HepG2 (cell line): ENCODE data around the gene TTC31. TPM values are rescaled to one million over a fixed set of nuclear protein-coding genes. Genes with fewer than 3 reads are reported as not detected.

Experiments
- CBX2 ChIP-seq, 2 experiments: fragments of 200-600 bp in 1 of 2; sonication (generic); formaldehyde crosslinking in 1 of 2; IDR thresholded peaks; 2 replicates each; pipeline versions ENCODE4 v1.7.0 to v1.8.1; 2018 to 2022; ENCODE audit warnings: low read depth in 2 of 2, low read length in 1 of 2, mild to moderate bottlenecking in 1 of 2, missing genetic modification reagents in 1 of 2
- CHD2 ChIP-seq: IDR thresholded peaks from 2 replicates; pipeline ENCODE4 v1.6.1; 2011; ENCODE audit warnings: low read depth, low read length, improper control_type of control experiment
- EZH2 ChIP-seq: conservative IDR thresholded peaks from 2 replicates; pipeline ENCODE4 v1.6.1; 2012; ENCODE audit warnings: mild to moderate bottlenecking, low read depth, low read length, moderate library complexity
- HNRNPUL1 ChIP-seq: fragments of 200-400 bp; formaldehyde crosslinking; IDR thresholded peaks from 2 replicates; pipeline ENCODE4 v1.6.1; 2017; ENCODE audit warnings: low read depth, mild to moderate bottlenecking, low read length, moderate library complexity
- HOXA3 ChIP-seq: sonication (generic); formaldehyde crosslinking; IDR thresholded peaks from 2 replicates; pipeline ENCODE4 v1.5.0; 2020; ENCODE audit warnings: missing genetic modification reagents
- IRF2 ChIP-seq: IDR thresholded peaks from 2 replicates; pipeline ENCODE4 v1.6.1; 2018; ENCODE audit warnings: missing genetic modification reagents, missing compliant biosample characterization
- JARID2 ChIP-seq: sonication (generic); formaldehyde crosslinking; IDR thresholded peaks from 2 replicates; pipeline ENCODE4 v1.8.1; 2023; ENCODE audit warnings: missing genetic modification reagents, inconsistent platforms; ENCODE audit not compliant: insufficient replicate concordance
- KAT7 ChIP-seq: IDR thresholded peaks from 2 replicates; pipeline ENCODE4 v1.6.1; 2018; ENCODE audit warnings: borderline replicate concordance, missing compliant biosample characterization
- NBN ChIP-seq: fragments of 450-650 bp; conservative IDR thresholded peaks from 2 replicates; pipeline ENCODE4 v1.6.1; 2017
- NFRKB ChIP-seq: fragments of 450-650 bp; IDR thresholded peaks from 2 replicates; pipeline ENCODE4 v1.6.1; 2017
- NR2C2 ChIP-seq: sonication (generic); formaldehyde crosslinking; IDR thresholded peaks from 2 replicates; pipeline ENCODE4 v1.4.0; 2020; ENCODE audit warnings: missing genetic modification reagents, mild to moderate bottlenecking, moderate library complexity, borderline replicate concordance
- SALL1 ChIP-seq: sonication (generic); formaldehyde crosslinking; IDR thresholded peaks from 2 replicates; pipeline ENCODE4 v1.8.0; 2022; ENCODE audit warnings: mild to moderate bottlenecking, missing genetic modification reagents
- SNAPC5 ChIP-seq: sonication (generic); formaldehyde crosslinking; IDR thresholded peaks from 2 replicates; pipeline ENCODE4 v1.8.1; 2023; ENCODE audit warnings: mild to moderate bottlenecking, missing genetic modification reagents, borderline replicate concordance
- ZC3H13 ChIP-seq: sonication (generic); formaldehyde crosslinking; IDR thresholded peaks from 2 replicates; pipeline ENCODE4 v1.8.1; 2023; ENCODE audit warnings: mild to moderate bottlenecking, missing genetic modification reagents, moderate library complexity
- ZNF274 ChIP-seq: sonication (generic); formaldehyde crosslinking; IDR thresholded peaks from 2 replicates; pipeline ENCODE4 v1.5.1; 2020; ENCODE audit warnings: mild to moderate bottlenecking, missing genetic modification reagents
- ZNF281 ChIP-seq: sonication (generic); formaldehyde crosslinking; IDR thresholded peaks from 2 replicates; pipeline ENCODE4 v1.4.0; 2020; ENCODE audit warnings: missing genetic modification reagents, borderline replicate concordance
- ZNF431 ChIP-seq: sonication (generic); formaldehyde crosslinking; IDR thresholded peaks from 2 replicates; pipeline ENCODE4 v1.9.0; 2022; ENCODE audit warnings: missing genetic modification reagents, low read depth, mild to moderate bottlenecking, borderline replicate concordance
- ZNF607 ChIP-seq: sonication (generic); formaldehyde crosslinking; IDR thresholded peaks from 2 replicates; pipeline ENCODE4 v1.5.1; 2020; ENCODE audit warnings: missing genetic modification reagents, mild to moderate bottlenecking, borderline replicate concordance
- ZNF737 ChIP-seq: sonication (generic); formaldehyde crosslinking; IDR thresholded peaks from 2 replicates; pipeline ENCODE4 v1.5.0; 2020; ENCODE audit warnings: missing genetic modification reagents, mild to moderate bottlenecking, borderline replicate concordance
- ZSCAN30 ChIP-seq: sonication (generic); formaldehyde crosslinking; IDR thresholded peaks from 2 replicates; pipeline ENCODE4 v1.5.0; 2020; ENCODE audit warnings: mild to moderate bottlenecking, missing genetic modification reagents
- polyA plus RNA-seq, 8 experiments: library from polyadenylated mRNA; depleted of rRNA in 3 of 8; stranded (reverse) in 7 of 8; unstranded in 1 of 8; fragments of >200 nt; fragmentation: Illumina TruSeq in 4 of 8; extraction: Trizol in 4 of 8; gene quantifications; 2 replicates each; pipeline versions ENCODE4 v1.2.1 to v1.2.3, GENCODE V29; 2011 to 2016; ENCODE audit warnings: low read depth in 4 of 8, missing spikeins in 1 of 8, mixed read lengths in 1 of 8; ENCODE audit not compliant: insufficient read depth in 1 of 8
- total RNA-seq, 5 experiments: library from RNA; depleted of rRNA; stranded (reverse); fragments of >200 nt; fragmentation: Illumina TruSeq; extraction: Trizol; gene quantifications; 2 replicates each; pipeline ENCODE4 v1.2.3, GENCODE V29; 2016; ENCODE audit warnings: low read depth in 1 of 5
- TF ChIP-seq, protein P1 (sequence below): IDR thresholded peaks from 2 replicates; pipeline ENCODE4 v1.6.1; 2016; ENCODE audit warnings: mild to moderate bottlenecking, missing biosample characterization, missing genetic modification reagents
- TF ChIP-seq, protein P2 (sequence below): IDR thresholded peaks from 2 replicates; pipeline ENCODE4 v1.4.0; 2020; ENCODE audit warnings: mild to moderate bottlenecking, missing genetic modification reagents

Gene TTC31
- total and polyA plus RNA-seq, 2 of the 13 experiments (the other 11 are each of a cell fraction or from before 2014, with no cell fraction given), result 28.3 to 39.5 TPM

DNA sequence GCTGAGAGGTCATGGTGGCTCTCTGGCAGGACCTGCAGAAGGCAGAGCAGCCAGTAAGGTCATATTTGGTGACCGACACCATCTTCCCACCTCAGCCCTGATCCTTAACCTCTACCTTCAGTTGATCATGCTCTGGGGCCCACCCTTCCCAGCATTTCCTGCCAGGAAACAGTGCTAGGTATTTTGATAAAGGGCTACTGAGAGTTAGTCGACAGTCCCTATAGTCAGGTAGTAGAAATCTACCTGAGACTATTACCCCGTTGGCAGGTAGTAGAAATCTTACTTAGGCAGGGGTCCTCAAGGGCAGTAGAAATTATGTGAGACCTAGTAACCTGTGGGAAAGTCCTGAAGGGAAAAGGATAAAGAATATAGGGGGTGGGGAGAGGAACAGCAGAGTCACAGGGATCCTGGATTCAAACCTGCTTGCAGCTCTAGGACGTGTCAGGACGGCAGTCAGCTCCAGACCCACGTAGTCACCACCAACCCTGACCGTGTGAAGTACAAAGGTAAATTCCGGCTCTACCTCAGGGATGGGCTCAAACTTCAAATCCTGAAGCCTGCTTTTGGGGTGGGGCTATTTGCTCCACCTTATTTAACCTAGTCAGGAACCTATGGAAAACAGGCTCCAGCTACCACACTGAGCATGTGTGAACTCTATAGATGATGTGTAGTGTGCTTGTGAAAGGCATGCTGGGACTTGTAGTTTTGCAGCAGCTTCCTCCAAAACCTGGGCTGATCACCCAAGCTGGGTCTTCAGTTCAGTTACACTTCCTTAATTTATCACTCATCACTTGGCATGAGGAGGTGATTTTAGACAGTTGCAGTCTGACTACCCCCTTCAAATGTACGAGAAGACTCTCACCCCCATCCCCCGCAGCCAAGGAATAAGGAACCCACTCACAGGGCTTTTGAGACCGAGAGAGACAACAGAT, 43.1 kb downstream of the TTC31 start, which contains the start of gene DQX1 (continued):
- TF ChIP-seq NBN, result no peak
- 0 out of 2 replicates have a peak, but pooled peaks have one; percentile 33 for TF ChIP-seq ZNF607 (CRISPR knock-in tag)
- peak; percentile 91 for TF ChIP-seq IRF2 (CRISPR knock-in tag)
- TF ChIP-seq, protein P1, sequence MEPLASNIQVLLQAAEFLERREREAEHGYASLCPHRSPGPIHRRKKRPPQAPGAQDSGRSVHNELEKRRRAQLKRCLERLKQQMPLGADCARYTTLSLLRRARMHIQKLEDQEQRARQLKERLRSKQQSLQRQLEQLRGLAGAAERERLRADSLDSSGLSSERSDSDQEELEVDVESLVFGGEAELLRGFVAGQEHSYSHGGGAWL (CRISPR knock-in tag), result 0 out of 2 replicates have a peak, but pooled peaks have one; percentile 10
- no peak for TF ChIP-seq ZNF431
- TF ChIP-seq EZH2, result no peak
- TF ChIP-seq HOXA3 (CRISPR knock-in tag), result peak; percentile 69
- TF ChIP-seq ZNF274 (CRISPR knock-in tag), result peak; percentile 32; the same call in 1 of the 2 replicates
- no peak for TF ChIP-seq ZC3H13
- no peak for TF ChIP-seq HNRNPUL1
- TF ChIP-seq ZNF737 (CRISPR knock-in tag), result no peak
- TF ChIP-seq KAT7 (CRISPR knock-in tag), result peak; percentile 74; the same call in 1 of the 2 replicates
- TF ChIP-seq NFRKB, result no peak
- 0 out of 2 replicates have a peak, but pooled peaks have one; percentile 21 for TF ChIP-seq ZNF281 (CRISPR knock-in tag)
- TF ChIP-seq ZSCAN30 (CRISPR knock-in tag), result no peak
- TF ChIP-seq CHD2, result no peak
- TF ChIP-seq, protein P2, sequence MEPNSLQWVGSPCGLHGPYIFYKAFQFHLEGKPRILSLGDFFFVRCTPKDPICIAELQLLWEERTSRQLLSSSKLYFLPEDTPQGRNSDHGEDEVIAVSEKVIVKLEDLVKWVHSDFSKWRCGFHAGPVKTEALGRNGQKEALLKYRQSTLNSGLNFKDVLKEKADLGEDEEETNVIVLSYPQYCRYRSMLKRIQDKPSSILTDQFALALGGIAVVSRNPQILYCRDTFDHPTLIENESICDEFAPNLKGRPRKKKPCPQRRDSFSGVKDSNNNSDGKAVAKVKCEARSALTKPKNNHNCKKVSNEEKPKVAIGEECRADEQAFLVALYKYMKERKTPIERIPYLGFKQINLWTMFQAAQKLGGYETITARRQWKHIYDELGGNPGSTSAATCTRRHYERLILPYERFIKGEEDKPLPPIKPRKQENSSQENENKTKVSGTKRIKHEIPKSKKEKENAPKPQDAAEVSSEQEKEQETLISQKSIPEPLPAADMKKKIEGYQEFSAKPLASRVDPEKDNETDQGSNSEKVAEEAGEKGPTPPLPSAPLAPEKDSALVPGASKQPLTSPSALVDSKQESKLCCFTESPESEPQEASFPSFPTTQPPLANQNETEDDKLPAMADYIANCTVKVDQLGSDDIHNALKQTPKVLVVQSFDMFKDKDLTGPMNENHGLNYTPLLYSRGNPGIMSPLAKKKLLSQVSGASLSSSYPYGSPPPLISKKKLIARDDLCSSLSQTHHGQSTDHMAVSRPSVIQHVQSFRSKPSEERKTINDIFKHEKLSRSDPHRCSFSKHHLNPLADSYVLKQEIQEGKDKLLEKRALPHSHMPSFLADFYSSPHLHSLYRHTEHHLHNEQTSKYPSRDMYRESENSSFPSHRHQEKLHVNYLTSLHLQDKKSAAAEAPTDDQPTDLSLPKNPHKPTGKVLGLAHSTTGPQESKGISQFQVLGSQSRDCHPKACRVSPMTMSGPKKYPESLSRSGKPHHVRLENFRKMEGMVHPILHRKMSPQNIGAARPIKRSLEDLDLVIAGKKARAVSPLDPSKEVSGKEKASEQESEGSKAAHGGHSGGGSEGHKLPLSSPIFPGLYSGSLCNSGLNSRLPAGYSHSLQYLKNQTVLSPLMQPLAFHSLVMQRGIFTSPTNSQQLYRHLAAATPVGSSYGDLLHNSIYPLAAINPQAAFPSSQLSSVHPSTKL (CRISPR knock-in tag), result peak; percentile 69; the same call in 1 of the 2 replicates
- TF ChIP-seq SNAPC5 (CRISPR knock-in tag), result no peak
- TF ChIP-seq CBX2 (IDR thresholded peaks at IDR 0.05; ENCODE audit: low read depth, low read length), result no peak
- no peak for TF ChIP-seq CBX2 (CRISPR knock-in tag; IDR thresholded peaks at IDR 0.05; ENCODE audit: low read depth)
- TF ChIP-seq SALL1 (CRISPR knock-in tag), result peak; percentile 85
- peak; percentile 95 for TF ChIP-seq NR2C2
- no peak for TF ChIP-seq JARID2
